NCI-H345 (cell line): ENCODE results near the gene MYB.

ENCODE experiments used
- DNase-seq: peaks from one replicate; lab custom pipeline; 2025; lab: John Stamatoyannopoulos, UW

The MYB gene

GRCh38 chr6:135189344-135189743, 8.2 kb downstream of the MYB start:
- DNase-seq = no peak

- DNase-seq = no peak
These were observed 10.6 kb downstream of the MYB start for GRCh38 chr6:135191508-135192255.

GRCh38 chr6:135192256-135193174, 11.4 kb downstream of the MYB start:
- DNase-seq = no peak

- DNase-seq = no peak
These were observed 12.1 kb downstream of the MYB start for GRCh38 chr6:135193221-135193620.

- DNase-seq = no peak
These were observed 13.9 kb downstream of the MYB start for GRCh38 chr6:135195041-135195440.

- no peak for DNase-seq
These were observed 14.4 kb downstream of the MYB start for GRCh38 chr6:135195522-135195921.

- DNase-seq = no peak
These were observed 15.8 kb downstream of the MYB start for GRCh38 chr6:135196739-135197510.

- no peak for DNase-seq
These were observed 21.7 kb downstream of the MYB start for GRCh38 chr6:135202836-135203235.

- no peak for DNase-seq
These were observed 23.8 kb downstream of the MYB start for GRCh38 chr6:135204951-135205350.

- no peak for DNase-seq
These were observed 28.7 kb downstream of the MYB start for GRCh38 chr6:135209803-135210202.

GRCh38 chr6:135210632-135211305, 29.7 kb downstream of the MYB start:
- DNase-seq = no peak

- no peak for DNase-seq
These were observed 30.2 kb downstream of the MYB start for GRCh38 chr6:135211306-135211702.

GRCh38 chr6:135212020-135212806, 31.1 kb downstream of the MYB start:
- no peak for DNase-seq

- no peak for DNase-seq
These were observed 31.8 kb downstream of the MYB start for GRCh38 chr6:135212935-135213334.

GRCh38 chr6:135213616-135214015, 32.5 kb downstream of the MYB start:
- no peak for DNase-seq

GRCh38 chr6:135215160-135215559, 34.1 kb downstream of the MYB start:
- DNase-seq = no peak

- no peak for DNase-seq
These were observed 34.5 kb downstream of the MYB start for GRCh38 chr6:135215563-135215962.

- DNase-seq = no peak
These were observed 36.6 kb downstream of the MYB start for GRCh38 chr6:135217663-135218062.

- no peak for DNase-seq
These were observed 38.2 kb downstream of the MYB start for GRCh38 chr6:135219346-135219745.

- DNase-seq = no peak
These were observed 39.9 kb downstream of the MYB start for GRCh38 chr6:135221042-135221441.

GRCh38 chr6:135221505-135221904, 40.4 kb downstream of the MYB start:
- no peak for DNase-seq
